HG02840 (cell line): ENCODE measurements around the gene APH1B.
"Not testable (repeated sequence)": the region's sequence is repeated elsewhere in the genome, so short reads cannot be mapped to it uniquely, and the experiment has no call there.

Experiments
- ATAC-seq: cut with Tn5 transposase; IDR thresholded peaks from one replicate; pipeline ENCODE4 v1.9.1; 2021; ENCODE audit warnings: mild to moderate bottlenecking, moderate library complexity, moderate number of reproducible peaks; ENCODE audit not compliant: unreplicated experiment, low FRiP score

The APH1B gene

DNA sequence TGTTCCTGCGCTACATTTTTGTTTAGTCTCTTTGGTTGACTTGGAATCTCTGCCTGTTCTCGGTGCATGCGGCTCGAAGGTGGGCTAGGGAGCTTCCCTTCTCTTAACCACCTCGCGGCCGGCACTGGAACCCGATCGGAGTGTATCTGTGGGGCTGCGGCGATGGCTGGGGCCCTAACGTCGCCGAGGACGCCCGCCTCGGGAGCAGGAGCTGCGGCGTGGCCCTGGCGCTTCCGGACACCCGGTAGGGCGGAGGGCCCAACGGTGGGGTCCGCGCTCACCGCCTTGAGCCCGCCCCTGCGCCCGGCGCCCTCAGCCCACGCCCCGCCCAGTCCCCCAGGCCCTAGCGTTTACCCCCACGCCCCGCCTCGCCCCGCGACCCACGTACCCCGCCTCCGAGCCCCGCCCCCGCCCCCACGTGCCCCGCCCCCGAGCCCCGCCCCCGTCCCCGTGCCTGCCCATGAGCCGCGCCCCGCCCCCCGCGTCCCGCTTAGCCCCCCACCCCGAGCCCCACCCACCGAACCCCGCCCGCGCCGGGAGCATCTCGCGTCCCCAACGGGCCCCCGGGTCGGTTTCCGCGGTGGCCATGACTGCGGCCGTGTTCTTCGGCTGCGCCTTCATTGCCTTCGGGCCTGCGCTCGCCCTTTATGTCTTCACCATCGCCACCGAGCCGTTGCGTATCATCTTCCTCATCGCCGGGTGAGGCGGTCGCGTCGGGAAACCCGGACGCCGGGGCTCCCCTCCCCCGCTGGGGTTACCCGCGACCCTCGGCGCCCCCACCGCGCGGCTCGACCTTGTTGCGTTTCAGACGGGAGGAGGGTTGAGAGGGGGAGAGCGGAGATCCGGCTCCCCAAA is at the start of gene APH1B:
Gene APH1B (plus strand): TSS at position 568 of the 855 bp plus-strand sequence. CDS start 19 bp downstream, at position 587.
- ATAC-seq = no peak

DNA sequence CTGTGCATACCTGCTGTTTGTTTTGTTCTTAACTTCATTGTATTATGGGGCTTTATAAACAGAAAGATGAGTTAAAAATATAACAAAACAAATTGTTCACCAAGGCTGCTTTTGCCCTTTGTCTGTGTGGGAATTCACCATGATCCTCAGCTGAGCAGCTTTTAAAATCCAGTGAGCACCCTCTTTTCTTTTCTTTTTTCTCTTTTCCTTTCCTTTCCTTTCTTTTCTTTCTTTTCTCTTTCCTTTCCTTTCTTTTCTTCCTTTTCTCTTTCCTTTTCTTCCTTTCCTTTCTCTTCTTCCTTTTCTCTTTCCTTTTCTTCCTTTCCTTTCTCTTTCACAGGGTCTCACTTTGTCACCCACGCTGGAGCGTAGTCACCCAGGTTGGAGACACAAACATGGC is 49.7 kb upstream of the APH1B start:
- no peak for ATAC-seq

DNA sequence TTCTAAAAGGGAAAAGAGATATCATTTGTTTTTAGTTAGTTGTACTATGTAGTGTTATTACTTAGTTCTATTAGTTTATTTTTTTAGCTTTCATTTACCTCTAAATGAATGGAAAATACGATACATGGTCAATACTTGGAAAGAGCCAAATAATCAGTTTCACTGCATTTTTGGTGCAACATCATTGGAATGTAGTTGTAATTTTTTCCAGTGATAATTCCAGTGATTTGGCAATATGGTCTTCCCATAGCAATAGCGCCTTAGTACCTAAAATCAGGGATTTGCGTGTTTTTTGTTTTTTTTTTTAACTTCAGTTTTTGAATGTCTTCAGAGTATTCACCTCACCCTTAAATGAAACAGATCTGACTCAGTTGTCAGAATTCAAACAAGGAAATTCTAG is 46.2 kb upstream of the APH1B start:
- ATAC-seq = no peak

DNA sequence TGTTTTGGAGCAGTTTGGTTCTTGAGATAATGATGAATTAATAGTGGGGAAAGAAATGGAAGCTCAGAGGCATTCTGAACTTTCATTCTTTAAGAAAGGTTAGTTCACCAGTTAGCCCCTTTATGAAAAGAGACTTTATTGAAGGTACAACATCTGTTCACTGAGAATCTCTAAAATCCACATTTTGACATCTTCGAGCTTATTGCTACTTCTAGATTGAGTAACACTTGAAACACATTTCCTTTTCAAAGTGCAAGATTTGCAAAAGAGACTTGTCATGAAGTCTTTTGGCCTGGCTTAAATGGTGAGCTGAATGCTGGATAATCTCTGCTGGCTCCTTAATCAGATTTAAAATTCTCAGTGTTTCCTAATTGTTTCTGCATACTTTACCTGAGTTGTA is 45.7 kb upstream of the APH1B start:
- ATAC-seq = no peak

DNA sequence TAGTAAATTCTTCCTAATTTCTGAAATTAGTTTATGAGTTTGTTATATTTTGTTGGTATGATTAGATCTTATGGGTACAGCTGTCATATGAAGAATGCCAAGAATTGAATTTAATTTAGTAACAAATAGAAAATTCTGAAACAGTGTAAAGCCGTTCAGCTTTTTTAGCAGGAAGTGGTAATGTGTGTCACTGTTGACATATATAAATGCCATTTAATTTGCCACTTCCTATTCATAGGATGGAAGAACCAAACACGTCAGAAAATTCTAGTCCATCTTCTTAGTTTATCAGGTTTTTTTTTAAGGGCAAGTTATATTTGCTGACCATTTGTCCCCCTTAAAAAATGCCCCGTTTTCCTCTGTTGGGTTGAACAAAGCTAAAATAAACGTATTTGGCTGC is 45.0 kb upstream of the APH1B start:
- ATAC-seq = no peak

DNA sequence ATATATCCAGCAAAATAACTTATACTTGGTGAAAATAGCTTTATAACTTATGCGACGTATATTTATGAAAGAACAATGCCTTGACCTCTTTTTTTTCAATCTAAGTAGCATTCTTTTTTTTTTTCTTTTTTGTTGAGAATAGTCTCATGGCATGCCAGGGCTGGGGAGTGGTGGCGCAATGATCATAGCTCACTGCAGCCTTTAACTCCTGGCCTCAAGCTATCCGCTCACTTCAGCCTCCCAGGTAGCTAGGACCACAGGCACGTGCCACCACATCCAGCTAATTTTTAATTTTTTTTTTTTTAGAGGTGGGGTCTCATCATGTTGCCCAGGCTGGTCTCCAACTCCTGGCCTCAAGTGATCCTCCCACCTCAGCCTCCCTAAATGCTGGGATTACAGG is 44.5 kb upstream of the APH1B start:
- no peak for ATAC-seq

DNA sequence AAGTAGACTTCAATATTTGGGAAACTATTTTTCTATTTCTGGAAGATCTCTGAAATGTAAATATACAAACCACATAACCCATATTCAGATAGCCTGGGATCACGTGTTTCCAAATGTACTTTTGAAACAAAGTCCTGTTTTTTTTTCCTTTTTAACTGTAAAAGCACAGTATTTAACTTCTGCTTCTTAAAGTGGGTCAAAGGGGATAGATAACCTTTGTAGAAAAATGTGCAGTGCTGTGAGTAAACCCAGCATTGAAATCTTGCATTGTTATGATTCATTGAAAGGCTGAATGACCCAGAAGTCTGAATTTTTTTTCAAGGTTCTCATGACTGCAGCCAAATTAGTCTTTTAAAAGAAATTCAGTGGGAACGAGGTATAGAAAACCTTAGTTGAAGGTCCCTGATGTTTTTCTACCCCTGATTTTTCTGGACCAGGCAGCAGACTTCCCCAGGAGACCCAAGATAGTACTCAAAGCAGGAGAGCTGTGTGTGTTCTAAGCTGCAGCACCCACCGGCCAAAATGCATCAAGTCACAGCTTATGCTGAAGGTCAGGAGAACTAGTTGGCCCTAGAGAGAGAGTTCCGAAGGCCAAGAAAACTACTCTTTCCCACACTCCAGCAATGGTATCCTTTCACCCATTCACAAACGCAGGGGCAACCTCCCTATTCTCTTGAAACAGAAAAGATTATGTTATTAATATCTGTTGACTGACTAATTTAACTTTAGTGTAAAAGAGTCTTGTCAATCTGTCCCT is 43.6 kb upstream of the APH1B start:
- no peak for ATAC-seq

DNA sequence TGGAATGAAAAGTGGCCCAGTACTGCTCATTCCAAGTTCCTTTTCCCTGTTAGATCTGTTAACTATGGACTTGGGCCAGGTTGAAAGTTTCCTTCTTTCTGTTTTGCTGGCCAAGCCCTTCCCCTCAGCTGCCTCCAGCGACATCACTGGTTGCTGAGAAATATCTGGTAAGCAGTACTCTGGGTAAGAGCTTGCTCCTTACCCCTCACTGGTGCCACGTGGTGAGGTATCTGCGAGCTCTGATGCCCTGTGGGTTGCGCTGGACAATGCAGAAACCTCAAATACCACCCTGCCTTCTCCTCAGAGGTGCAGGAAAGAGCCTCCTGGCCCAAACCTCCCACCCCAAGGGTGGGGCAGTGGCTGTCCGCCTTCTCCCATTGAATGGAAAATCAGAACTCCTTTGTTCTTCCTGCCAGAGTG is 42.9 kb upstream of the APH1B start:
- no peak for ATAC-seq

DNA sequence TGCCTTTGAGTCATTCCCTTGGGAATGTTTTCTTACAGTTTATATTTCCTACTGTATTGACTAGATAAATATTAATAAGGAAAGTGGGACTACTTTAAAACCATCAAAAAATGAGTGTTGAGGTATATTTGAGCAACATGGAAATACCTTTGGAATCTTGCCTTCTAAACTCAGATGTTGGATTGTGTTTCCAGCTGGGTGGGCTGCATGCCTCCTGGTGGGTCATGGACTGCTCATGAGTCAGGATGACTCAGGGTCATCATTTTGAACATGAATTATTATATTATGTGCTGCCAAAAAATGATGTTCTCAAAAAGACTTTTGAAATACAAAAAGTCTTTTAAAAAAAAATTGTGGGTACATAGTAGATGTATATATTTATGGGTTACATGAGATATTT is 41.1 kb upstream of the APH1B start:
- ATAC-seq = no peak

DNA sequence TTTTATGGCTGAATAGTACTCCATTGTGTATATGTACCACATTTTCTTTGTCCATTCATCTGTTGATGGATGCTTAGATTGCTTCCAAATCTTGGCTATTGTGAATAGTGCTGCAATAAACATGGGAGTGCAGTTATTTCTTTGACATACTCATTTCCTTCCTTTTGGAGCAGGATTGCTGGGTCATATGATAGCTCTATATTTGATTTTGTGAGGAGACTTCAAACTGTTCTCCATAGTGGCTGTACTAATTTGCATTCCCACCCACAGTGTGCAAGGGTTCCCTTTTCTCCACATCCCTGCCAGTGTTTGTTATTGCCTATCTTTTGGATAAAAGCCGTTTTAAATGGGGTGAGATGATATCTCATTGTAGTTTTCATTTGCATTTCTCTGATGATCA is 40.3 kb upstream of the APH1B start:
- not testable (repeated sequence) for ATAC-seq

DNA sequence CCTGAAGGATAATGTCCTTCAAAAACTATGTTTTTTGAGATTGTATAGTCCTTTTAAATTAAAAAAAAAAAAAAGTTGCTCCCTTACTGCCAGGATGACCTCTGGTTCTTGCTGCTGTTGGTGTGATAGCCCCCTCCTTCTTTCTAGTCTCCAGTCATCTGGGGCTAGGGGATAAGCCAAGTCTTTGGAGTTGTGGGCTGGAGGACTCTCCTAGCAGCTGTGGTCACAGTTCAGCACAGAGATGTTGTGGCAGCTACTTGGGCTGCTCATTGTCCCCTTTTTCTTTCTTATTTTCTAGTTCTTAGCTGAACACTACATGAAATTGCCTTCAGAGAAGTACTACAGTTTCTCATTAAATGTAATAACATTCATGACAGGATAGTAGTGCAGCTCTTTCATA is 39.2 kb upstream of the APH1B start:
- no peak for ATAC-seq

DNA sequence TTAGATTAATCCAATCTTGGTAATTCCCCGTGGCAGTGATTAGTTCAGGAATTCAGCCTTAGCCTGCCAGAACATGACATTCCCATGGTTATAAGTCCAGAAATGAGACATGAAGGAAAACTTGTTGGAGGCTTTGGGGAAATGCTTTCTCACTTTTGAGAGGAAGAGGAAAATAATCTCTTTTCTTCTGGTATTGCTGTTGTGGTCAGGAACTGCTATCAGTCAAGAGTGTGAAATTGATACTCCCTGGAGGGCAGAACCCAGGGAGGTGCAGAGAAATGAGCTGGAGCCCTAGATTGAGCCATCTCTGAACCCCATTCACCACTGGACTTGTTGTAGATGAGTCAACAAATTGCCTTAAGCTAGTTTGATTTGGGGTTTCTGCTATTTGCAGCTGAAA is 38.6 kb upstream of the APH1B start:
- ATAC-seq = no peak

DNA sequence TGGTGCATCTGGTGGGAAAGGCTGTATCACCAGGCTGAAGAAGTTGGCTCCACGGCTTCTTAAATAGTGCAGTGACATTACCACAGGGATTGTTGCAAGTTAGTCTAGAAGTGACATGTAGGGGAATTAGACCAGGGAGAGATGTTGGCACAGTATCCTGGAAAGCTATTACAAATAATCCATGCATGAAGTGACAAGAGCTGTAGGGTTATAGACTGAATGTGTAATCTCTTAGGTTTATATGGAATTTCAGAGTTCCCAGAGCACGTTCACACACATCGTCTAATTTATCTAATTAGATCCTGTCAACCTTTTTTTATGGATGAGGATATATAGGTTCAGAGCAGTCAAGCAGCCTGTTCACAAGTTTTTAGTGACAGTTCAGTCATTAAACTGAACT is 37.3 kb upstream of the APH1B start:
- no peak for ATAC-seq

DNA sequence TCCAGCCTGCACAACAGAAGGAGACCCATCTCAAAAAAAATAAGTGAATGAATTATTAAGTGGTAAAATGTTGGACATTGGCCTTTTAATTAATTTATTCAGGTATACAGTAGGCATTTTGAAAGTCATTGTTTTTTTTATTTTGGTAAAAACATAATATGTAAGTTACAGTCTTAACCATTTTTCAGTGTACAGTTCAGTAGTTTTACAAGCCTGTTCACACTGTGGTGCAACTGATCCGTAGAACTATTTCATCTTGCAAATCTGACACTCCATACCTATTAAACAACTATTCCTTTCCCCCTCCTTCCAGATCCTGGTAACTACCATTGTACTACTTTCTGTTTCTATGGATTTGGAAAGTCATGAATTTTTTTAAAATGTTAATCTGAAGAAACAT is 36.1 kb upstream of the APH1B start:
- no peak for ATAC-seq

DNA sequence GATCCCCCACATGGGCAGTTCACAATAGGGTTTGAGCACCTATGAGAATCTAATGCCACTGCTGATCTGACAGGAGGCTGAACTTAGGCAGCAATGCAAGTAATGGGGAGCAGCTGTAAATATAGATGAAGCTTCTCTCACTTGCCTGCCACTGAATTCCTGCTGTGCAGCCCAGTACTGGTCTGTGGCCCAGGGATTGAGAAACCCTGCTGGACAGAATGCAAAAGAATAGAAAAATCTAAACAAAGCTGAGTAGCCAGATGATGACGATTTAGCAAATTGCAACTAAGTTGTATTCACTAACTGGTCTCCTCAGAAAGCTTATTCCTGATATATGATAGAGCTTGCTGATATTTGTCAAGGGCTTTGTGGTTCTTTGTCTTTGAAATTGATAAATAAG is 34.3 kb upstream of the APH1B start:
- ATAC-seq = no peak

DNA sequence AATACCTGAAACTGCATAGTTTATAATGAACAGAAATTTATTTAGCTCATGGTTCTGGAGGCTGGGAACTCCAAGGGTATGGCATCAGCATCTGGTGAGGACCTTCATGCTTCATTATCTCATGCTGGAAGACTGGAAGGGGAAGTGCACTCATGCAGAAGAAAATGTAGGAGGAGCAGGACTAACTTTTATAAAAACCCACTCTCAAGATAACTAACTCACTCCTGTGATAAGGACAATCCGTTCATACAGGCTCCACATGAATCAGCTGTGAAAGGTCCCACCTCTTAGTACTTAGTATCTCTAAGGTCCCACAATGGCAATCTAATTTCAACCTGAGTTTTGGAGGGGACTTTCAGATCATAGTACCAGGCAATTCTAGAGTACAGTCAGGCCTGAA is 33.6 kb upstream of the APH1B start:
- ATAC-seq = no peak

DNA sequence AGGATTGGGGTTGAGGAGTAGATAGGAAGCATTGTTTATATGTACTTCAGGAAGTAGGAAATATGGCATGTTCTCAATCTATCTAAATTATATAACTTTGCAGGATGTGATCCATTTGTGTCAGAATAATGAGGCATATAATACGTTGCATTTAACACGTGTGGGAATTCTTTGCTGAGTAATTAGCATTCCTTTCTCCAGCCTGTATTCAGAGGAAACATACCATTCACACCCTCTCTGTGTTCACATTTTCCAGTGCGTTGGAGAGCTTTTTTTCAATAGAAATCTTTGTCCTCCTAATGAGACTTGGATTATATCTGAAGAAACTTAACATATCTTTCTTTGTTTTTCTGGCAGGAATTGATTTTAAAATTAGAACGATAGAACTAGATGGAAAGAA is 33.0 kb upstream of the APH1B start:
- no peak for ATAC-seq

DNA sequence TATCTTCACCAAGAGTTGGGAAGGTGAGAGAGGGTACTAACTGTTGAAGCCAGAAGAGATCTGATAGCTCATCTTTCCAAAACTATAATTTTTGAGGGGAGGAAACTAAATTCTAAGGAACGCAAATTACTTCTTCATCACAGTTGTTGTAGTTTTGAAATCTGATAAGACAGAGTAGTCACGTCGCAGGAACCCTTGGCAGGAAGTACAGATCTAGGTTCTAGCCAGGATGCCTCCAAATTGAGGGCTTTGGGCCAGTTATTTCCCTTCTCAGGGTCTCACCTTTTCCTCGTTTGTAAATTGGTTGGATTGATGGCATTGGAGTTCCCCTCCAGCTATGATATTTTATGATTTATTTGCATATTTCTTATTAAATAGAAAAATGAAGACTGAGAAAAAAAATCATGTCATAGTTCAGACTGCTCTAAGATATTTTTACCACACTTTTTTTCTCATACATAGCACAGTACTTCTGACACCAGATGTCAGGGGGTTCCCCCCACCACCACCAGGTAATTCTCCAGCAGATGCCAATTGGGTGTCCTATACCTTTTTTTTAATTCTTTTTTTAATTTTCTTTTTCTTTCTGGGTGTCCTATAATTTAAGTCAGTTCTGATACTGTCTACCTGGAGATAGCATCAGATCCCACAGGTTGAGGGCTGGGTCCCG is 32.3 kb upstream of the APH1B start:
- ATAC-seq = no peak

DNA sequence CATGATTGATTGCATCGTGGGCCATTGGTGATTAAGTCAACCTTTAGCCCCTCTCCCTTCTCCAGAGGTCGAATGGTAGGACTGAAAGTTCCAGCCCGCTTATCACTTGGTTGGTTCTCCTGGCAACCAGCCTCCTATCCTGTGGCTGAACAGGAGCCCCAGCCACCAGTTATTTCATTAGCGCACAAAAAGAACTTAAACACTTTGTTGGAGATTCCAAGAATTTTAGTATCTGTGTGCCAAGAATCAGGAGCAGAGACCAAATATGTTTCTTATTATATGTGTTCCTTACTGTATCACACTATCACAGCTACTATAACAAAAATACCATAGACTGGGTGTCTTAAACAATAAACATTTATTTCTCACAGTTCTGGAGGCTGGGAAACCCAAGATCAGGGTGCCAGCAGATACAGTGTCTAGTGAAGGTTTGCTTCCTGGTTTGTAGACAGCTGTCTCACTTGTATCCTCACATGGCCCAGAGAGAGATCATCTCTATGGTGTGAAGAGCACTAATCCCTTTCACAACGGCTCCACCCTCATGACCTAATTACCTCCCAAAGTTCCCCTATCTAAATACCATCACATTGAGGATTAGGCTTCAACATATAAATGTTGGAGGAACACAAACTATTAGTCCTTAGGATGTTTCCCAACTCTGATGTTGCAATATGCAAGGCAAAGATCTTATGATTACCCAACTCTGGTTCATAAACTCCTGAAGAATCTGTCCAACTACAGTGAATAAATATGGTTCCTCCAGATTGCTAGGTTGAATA is 30.5 kb upstream of the APH1B start:
- no peak for ATAC-seq

DNA sequence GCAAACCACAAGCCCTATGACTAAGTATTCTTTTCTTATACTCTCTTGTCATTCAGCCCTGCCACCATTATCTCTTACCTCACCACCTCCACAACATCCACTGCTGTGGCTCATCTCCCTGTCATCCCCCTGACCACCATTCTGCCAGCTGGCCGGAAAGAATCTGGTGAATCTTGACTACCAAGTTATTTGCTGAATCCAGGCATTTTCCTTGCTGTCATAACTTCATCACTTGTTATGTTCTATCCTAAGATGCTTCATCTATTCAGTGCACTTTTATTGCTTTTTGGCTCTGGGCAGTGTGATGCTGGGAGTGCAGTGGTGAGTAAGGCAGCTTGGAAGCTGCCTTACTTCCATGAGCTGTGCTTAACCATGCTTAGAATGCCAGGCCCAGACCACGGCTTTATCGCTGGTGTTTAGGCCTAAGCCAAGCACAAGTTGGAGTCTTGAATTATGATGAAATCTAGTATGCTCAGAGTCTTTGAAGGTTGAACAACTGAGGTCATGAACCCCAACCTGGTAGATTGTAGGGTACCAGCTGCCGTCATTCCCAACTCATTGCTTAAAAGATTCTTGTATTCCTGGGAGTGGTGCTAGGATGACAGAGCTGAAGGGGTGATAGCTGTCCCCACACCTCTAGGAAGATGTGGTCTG is 27.0 kb upstream of the APH1B start:
- no peak for ATAC-seq
